GM13976 (cell line): Measurements from ENCODE around the gene STX4.

Experiments used
- DNase-seq: peaks from one replicate; pipeline ENCODE4 v3.0.0; 2012; ENCODE audit warnings: low spot score
- in situ Hi-C: fragments of 300-500 bp; cut with MboI; formaldehyde crosslinking; loops from one replicate; pipeline ENCODE4 v1.12.0; 2022; ENCODE audit warnings: low sequenced_read_pairs, mixed read lengths, inconsistent platforms; ENCODE audit not compliant: unreplicated experiment
- TF ChIP-seq, protein P1 (sequence below): IDR thresholded peaks from 2 replicates; pipeline ENCODE4 v1.5.1; 2012; ENCODE audit warnings: borderline replicate concordance, mild to moderate bottlenecking; ENCODE audit not compliant: insufficient read depth; ENCODE audit errors: extremely low read depth, missing control alignments, control extremely low read depth

STX4 gene

DNA sequence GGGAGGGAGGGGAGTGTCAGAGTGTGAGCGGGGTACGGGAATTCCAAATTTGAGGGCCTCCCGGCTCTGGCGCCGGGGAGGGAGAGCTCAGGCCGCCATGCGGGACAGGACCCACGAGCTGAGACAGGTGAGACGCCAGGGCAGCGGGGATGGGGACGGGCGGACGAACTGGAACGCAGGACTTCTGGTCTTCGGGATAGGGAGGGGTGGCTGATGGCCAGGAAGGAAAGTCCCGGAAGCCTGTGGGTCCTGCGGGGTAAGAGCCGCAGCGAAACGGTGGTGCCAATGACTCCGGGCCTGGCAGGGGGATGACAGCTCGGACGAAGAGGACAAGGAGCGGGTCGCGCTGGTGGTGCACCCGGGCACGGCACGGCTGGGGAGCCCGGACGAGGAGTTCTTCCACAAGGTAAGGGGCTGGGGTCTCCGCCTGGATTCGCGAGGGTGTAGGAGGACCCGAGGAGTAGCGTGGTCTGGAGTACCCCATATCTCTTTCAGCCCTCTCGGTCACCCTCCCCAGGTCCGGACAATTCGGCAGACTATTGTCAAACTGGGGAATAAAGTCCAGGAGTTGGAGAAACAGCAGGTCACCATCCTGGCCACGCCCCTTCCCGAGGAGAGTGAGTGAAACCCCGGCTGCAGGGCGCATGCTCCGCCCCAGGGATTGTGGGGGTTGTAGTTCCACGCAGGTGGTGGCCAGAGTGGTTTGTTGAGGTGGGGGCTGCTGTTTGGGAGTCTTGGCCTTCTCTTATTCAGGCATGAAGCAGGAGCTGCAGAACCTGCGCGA lies 543 bp downstream of the STX4 start:
- DNase-seq = peak; percentile 94
- TF ChIP-seq, protein P1, sequence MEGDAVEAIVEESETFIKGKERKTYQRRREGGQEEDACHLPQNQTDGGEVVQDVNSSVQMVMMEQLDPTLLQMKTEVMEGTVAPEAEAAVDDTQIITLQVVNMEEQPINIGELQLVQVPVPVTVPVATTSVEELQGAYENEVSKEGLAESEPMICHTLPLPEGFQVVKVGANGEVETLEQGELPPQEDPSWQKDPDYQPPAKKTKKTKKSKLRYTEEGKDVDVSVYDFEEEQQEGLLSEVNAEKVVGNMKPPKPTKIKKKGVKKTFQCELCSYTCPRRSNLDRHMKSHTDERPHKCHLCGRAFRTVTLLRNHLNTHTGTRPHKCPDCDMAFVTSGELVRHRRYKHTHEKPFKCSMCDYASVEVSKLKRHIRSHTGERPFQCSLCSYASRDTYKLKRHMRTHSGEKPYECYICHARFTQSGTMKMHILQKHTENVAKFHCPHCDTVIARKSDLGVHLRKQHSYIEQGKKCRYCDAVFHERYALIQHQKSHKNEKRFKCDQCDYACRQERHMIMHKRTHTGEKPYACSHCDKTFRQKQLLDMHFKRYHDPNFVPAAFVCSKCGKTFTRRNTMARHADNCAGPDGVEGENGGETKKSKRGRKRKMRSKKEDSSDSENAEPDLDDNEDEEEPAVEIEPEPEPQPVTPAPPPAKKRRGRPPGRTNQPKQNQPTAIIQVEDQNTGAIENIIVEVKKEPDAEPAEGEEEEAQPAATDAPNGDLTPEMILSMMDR = no peak
- in situ Hi-C loops = no loop called here

DNA sequence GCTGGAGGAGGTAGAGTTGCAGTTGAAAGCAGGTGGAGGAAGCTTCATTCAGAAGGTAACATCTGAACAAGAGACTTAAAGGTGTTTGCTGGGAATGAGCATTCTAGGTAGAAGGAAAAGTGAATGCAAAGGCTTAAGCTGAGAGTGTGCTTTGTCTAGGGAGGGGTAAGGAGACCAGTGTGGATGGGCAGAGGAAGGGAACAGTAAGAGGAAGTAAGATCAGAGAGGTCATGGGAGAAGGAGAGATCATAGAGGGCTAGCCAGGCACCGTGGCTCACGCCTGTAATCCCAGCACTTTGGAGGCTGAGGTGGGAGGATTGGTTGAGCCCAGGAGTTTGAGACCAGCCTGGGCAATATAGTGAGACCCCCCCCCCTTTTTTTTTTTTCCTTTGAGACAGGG lies 3.3 kb downstream of the STX4 start:
- DNase-seq = no peak
- TF ChIP-seq, protein P1 = no peak
- in situ Hi-C loops = no loop called here

DNA sequence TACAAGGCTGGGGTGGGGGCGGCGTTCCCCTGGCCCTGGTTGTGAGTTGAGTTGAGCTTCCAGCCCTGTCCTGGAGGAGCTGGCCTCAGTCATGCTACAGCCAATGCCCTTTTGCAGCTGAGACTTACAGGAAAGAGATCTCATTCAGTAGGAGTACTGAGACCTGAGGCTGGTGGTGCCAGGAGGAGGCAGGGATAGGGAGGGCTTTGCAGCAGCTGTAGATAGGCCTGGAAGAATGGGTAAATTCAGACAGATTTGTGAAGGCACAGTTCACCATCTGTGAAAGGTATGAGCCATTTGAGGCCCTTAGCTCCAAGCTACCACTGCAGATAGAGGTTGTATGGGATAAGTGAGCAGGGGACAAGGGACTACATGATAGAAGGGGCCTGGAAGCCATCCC lies 5.6 kb downstream of the STX4 start:
- in situ Hi-C loops = no loop called here
- no peak for DNase-seq
- TF ChIP-seq, protein P1 = no peak

DNA sequence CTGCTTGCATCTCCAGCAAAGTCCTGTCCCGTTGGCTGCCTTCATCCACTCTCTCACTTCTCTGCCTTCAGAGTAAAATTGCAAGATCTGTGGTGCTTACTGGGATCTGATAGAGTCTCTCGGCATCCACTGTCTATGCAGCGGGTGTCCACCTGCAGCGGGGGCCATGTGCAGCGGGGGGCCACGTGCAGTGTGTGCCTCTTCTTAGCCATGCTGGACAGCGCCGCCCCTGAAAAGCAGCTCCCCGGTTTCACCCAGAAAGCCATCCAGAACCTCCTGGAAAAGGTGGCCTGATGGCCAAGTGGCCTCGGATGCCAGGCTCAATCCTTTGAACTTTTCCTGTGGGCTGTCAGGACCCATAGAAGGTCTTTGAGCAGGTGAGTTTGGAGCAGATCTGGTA lies 9.5 kb downstream of the STX4 start:
- in situ Hi-C loops = no loop called here
- DNase-seq = no peak
- TF ChIP-seq, protein P1 = no peak

DNA sequence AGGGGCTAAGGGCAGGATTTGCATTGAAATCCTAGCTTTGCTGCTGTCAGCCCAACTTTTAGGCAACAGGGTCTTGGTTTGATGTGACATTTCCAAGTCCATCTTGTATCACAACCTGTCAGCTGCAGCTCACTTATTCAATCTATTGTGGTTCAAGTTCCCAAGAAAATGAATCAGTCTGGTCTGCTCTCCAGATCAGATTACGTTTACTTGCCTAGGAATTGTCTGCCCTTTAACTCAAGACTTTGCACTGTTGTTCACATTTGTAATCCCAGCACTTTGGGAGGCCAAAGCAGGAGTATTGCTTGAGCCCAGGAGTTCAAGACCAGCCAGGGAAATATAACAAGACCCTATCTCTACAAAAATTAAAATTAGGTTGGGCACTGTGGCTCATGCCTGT lies 10.0 kb downstream of the STX4 start:
- TF ChIP-seq, protein P1 = no peak
- in situ Hi-C loops = no loop called here
- no peak for DNase-seq

DNA sequence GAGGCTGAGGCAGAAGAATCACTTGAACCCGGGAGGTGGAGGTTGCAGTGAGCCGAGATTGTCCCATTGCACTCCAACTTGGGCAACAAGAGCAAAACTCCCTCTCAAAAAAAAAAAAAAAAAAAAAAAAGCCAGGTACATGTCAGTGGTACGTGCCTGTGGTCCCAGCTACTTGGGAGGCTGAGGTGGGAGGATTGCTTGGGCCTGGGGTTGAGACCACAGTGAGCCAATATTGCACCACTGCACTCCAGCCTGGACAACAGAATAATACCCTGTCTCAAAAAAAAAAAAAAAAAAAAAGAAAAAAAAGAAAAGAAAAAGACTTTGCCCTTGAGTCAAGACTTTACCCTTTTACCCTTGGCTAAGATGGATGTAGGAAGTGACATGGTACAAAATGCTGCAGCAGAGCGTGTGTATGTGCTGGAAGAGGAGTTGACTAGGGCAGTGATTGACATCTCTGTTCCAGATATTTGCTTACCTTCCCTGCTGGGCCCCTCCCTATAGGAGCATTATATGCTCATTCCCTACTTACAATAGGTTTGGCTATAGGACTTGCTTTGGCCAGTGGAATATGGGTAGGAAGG lies 10.6 kb downstream of the STX4 start:
- TF ChIP-seq, protein P1 = no peak
- no peak for DNase-seq
- in situ Hi-C loops = no loop called here
